ENCODE results near the gene DEFB121.

DEFB121 gene

DNA sequence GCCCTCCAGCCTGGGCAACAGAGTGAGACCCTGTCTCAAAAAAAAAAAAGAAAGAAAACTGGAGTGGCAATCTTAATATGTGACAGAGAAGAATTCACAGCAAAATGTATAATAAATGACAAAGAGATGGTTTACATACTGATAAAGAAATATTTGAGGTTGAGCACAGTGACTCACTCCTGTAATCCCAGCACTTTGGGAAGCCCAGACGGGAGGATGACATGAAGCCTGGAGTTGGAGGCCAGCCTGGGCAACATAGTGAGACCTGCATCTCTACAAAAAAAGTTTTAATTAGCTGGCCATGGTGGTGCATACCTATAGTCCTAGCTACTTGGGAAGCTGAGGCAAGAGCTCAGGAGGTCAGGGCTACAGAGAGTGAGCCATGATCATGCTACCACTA is 50.0 kb downstream of the DEFB121 start:
- DNase-seq = no peak
